ENCODE data around the gene DHDDS. TPM values are rescaled to one million over a fixed set of nuclear protein-coding genes. Genes with fewer than 3 reads are reported as not detected.
"Not testable (repeated sequence)": the region's sequence is repeated elsewhere in the genome, so short reads cannot be mapped to it uniquely, and the experiment has no call there.

Gene DHDDS
- polyA plus RNA-seq, 3 donors, result 22.8 to 128 (median 31.2) TPM

DNA sequence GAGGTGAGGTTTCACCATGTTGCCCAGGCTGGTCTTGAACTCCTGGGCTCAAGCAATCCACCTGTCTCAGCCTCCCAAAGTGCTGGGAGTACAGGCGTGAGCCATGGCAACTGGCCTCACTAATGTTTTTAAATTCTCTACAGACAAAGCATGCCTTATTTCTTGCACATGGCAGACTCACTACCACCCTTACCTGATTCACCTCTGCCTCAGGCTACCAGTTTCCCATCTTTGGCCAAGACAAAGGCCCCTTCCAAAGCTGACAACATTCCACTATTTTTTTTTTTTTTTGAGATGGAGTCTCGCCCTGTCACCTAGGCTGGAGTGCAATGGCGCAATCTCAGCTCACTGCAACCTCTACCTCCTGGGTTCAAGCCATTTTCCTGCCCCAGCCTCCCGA lies 83.7 kb downstream of the DHDDS start:
- not testable (repeated sequence) for H3K27ac ChIP-seq (ENCODE audit: low read depth, low read length)
- 84 to 86% (median 86%) methylated on average over 4 of the region's 4 CpGs for WGBS, 3 donors

DNA sequence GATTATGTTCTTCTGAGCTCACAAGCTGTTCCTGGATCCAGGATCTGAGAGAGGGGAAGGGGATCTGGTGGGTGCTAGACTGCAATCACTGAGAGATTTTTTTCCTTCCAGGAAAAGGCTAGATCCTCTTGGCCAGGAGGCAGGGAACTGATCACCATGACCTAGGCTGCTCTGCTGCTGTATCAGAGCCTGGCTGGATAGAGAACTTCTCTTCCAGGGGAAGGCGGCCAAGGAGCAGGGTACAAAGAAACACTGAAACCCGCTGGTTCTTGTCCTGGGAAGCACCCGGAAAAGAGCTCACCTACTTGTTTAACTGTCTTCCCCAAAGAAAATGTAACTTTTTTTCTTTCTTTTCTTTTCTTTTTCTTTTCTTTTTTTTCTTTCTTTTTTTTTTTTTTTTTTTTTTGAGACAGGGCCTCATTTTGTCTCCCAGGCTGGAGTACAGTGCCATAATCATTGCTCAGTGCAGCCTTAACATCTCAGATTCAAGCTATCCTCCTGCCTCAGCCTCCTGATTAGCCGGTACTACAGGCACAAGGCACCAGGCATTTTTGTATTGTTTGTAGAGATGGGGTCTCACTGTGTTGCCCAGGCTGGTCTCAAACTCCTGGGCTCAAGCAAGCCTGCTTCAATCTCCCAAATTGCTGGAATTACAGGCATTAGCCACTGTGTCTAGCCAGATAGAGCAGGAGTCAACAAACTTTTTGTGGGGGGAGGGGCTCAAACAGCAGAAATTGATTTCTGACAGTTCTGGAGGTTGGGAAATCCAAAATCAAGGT lies 85.1 kb downstream of the DHDDS start:
- H3K27ac ChIP-seq (ENCODE audit: low read depth, low read length), result no peak overlapping the region
- 89 to 93% (median 91%) methylated on average over 4 of the region's 4 CpGs for WGBS, 3 donors

DNA sequence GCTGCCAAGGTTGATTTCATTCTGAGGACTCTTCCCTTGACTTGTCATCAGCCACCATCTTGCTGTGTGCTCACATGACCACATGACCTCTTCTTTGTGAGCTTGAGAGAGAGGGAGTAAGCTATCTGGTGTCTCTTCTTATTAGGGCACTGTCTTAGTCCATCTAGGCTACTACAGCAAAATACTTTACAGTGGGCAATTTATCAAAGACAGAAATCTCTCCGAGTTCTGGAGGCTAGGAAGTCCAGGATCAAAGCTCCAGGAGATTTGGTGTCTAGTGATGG lies 85.6 kb downstream of the DHDDS start:
- WGBS, 3 donors, result 74 to 86% (median 83%) methylated on average over 1 of the region's 1 CpG
- no peak overlapping the region for H3K27ac ChIP-seq (ENCODE audit: low read depth, low read length)

DNA sequence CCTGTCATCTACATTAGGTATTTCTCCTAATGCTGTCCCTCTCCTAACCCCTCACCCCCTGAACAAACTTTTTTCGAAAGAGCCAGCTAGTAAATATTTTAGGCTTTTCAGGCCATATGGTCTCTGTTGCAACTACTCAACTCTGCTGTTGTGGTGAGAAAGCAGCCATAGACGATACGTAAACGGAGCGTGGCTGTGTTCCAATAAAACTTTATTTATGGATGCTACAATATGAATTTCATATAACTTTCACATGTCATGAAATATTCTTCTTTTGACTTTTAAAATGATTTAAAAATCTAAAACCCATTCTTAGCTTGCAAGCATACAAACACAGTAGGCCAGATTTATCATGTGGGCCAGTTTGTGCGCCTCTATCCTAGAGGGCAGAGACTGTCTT lies 86.2 kb downstream of the DHDDS start:
- H3K27ac ChIP-seq (ENCODE audit: low read depth, low read length), result no peak overlapping the region
- 77 to 88% (median 84%) methylated on average over 6 of the region's 6 CpGs for WGBS, 3 donors

DNA sequence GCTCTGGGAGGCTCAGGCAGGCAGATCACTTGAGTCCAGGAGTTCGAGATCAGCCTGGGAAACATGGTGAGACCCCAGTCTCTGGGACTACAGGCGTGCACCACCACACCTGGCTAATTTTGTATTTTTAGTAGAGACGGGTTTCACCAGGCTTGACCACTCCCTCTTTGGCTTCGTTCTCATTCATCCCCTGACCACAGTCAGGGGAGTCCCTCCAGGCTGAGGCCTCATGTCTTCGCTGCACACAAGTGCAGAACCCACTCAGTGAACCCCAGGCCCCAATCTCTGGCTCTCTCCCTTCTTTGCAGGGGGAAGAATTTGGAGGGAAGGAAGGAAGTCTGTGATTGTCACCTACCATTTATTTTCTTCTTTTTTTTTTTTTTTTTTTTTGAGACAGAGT lies 88.2 kb downstream of the DHDDS start:
- H3K27ac ChIP-seq (ENCODE audit: low read depth, low read length), result no peak overlapping the region
- 73 to 90% (median 81%) methylated on average over 5 of the region's 5 CpGs for WGBS, 3 donors

Other genes starting within 250 kb of the DHDDS start
- gene CATSPER4, start 241.7 kb upstream of the DHDDS start, polyA plus RNA-seq, result not detected
- gene CEP85, start 198.1 kb upstream of the DHDDS start, polyA plus RNA-seq, result 1 to 10 TPM; 1.3 to 3.3 (median 1.9) TPM
- 100 to 1,000 TPM in 2 of 3 donors, 10 to 100 TPM in 1; 54.1 to 269 (median 154) TPM for gene SH3BGRL3, start 152.2 kb upstream of the DHDDS start, polyA plus RNA-seq
- 10 to 100 TPM; 13.1 to 19.1 (median 16.9) TPM for gene UBXN11, start 125.7 kb upstream of the DHDDS start, polyA plus RNA-seq
- gene CD52, start 114.4 kb upstream of the DHDDS start, polyA plus RNA-seq, result 10 to 100 TPM; 15.8 to 27.6 (median 20.2) TPM
- under 1 TPM in 2 of 3 donors, not detected in 1; 0.14 to 0.18 TPM for gene CRYBG2, start 78.2 kb upstream of the DHDDS start, polyA plus RNA-seq
- gene ZNF683, start 59.6 kb upstream of the DHDDS start, polyA plus RNA-seq, result under 1 TPM in 1 of 3 donors, not detected in 2; 0.46 TPM
- not detected for gene LIN28A, start 21.5 kb upstream of the DHDDS start, polyA plus RNA-seq
- gene HMGN2, start 40.1 kb downstream of the DHDDS start, polyA plus RNA-seq, result 100 to 1,000 TPM; 236 to 377 (median 260) TPM
- gene RPS6KA1, start 97.4 kb downstream of the DHDDS start, polyA plus RNA-seq, result 10 to 100 TPM in 2 of 3 donors, 1 to 10 TPM in 1; 8.9 to 13.9 (median 13.3) TPM

Data from adipose tissue (tissue), 3 donors.